PFSK-1 (cell line): ENCODE data around the gene VWC2.

ENCODE experiments used
- POLR2AphosphoS5 ChIP-seq: IDR thresholded peaks from 2 replicates; pipeline ENCODE4 v1.6.1; 2012; ENCODE audit warnings: low read depth, mild to moderate bottlenecking, control low read depth, low read length, moderate library complexity
- SIN3A ChIP-seq: IDR thresholded peaks from 2 replicates; pipeline ENCODE4 v1.6.1; 2012; ENCODE audit warnings: mild to moderate bottlenecking, low read length, moderate library complexity, borderline replicate concordance; ENCODE audit not compliant: insufficient read depth

- TF ChIP-seq SIN3A: no peak
- TF ChIP-seq POLR2AphosphoS5: no peak
These were observed 164.2 kb downstream of the VWC2 start for GRCh38 chr7:49937608-49938007.
